Ovary (tissue), 9 donors: ENCODE data around the gene PTPN7. TPM values are rescaled to one million over a fixed set of nuclear protein-coding genes. Genes with fewer than 3 reads are reported as not detected.

ENCODE experiments used
- DNase-seq, 5 donors: peaks; one replicate each; pipeline ENCODE4 v3.0.0-alpha.2; 2019 to 2020
- H3K27ac ChIP-seq, 2 donors: fragments of 200-600 bp; one replicate each; pipeline versions ENCODE4 v1.5.1 to v1.8.0; 2019 to 2022
- H3K27me3 ChIP-seq: fragments of 200-600 bp; one replicate; pipeline ENCODE4 v1.8.0; 2022
- H3K36me3 ChIP-seq: fragments of 200-600 bp; sonication (generic); one replicate; pipeline ENCODE4 v1.5.1; 2019
- H3K4me1 ChIP-seq: one replicate; pipeline ENCODE4 v1.8.1; 2013; ENCODE audit warnings: mild to moderate bottlenecking, moderate library complexity; ENCODE audit not compliant: insufficient read depth
- H3K4me3 ChIP-seq: fragments of 200-600 bp; sonication (generic); one replicate; pipeline ENCODE4 v1.5.1; 2017
- H3K9me3 ChIP-seq, 2 donors: fragments of 200-600 bp in 1 of 2; sonication (generic) in 1 of 2; one replicate each; pipeline versions ENCODE4 v1.5.1 to v1.8.1; 2013 to 2019; ENCODE audit warnings: mild to moderate bottlenecking in 1 of 2, moderate library complexity in 1 of 2
- CTCF ChIP-seq, 3 donors: fragments of 450-650 bp in 2 of 3; fragments of 200-600 bp in 1 of 3; IDR thresholded peaks; one replicate each; pipeline versions ENCODE4 v1.5.1 to v1.8.0; 2016 to 2022; ENCODE audit warnings: antibody characterized with exemption in 3 of 3, mild to moderate bottlenecking in 1 of 3
- EP300 ChIP-seq: sonication (generic); formaldehyde crosslinking; IDR thresholded peaks from one replicate; pipeline ENCODE4 v1.6.1; 2017; ENCODE audit warnings: antibody characterized with exemption
- POLR2A ChIP-seq: fragments of 450-650 bp; IDR thresholded peaks from one replicate; pipeline ENCODE4 v1.6.1; 2017; ENCODE audit warnings: antibody characterized with exemption, mild to moderate bottlenecking, moderate library complexity
- WGBS, 3 donors: extraction: QIAGEN DNeasy Blood & Tissue Kit in 1 of 3; methylation state at CpG; one replicate each; pipeline versions ENCODE4 v1.1.5 to v1.1.7; 2013 to 2017; 5-methylcytosine and 5-hydroxymethylcytosine counted together
- intact Hi-C, 4 donors: fragments of 100-400 bp; cut with DNase I; formaldehyde crosslinking; loops; one replicate each; pipeline versions ENCODE4 v1.11.0 to v1.15.1; 2022 to 2023
- polyA plus RNA-seq, 2 donors: library from polyadenylated mRNA; stranded (reverse); fragments of 200-250 nt in 1 of 2; fragments of 350-450 nt in 1 of 2; fragmentation: Illumina TruSeq in 1 of 2; extraction: RNeasy Lipid Tissue Mini Kit (QIAGEN cat#74804) in 1 of 2; gene quantifications; one replicate each; pipeline ENCODE4 v1.2.3, GENCODE V29; 2013 to 2014
- total RNA-seq, 7 donors: library from RNA; depleted of rRNA in 2 of 7; stranded (reverse); fragments of >200 nt in 2 of 7; fragmentation: NEBNext Ultra II Directional in 3 of 7; extraction: Animal tissue kit (Norgen Biotek cat#: 25700) in 3 of 7; gene quantifications; one replicate each; pipeline versions ENCODE4 v1.1.0 to v1.2.4, GENCODE V29; 2016 to 2023
- donor health status: DM: no; HTN: no; CAD: no; lungs with moderate emphysema.
- donor health status: DM: no; HTN: no; CAD: no.
- donor health status: Bipolar disorder and iron deficiency.
- donor health status: DM: yes; HTN: yes; CAD: no.
- donor health status: DM: no; HTN: no; CAD: no.
- donor health status: DM: yes; HTN: yes; CAD: no.

Gene PTPN7
- total and polyA plus RNA-seq, 9 donors: 0.58 to 15.4 (median 1.7) TPM

- peaks cover 35% of the 10 kb centered on the region for H3K4me1 ChIP-seq
- peak; percentile 49 to 81 (median 71) for DNase-seq
- peak overlapping the region; percentile 11 to 47 for H3K27ac ChIP-seq
- no peaks in the 10 kb centered on the region for H3K36me3 ChIP-seq
- no peaks in the 10 kb centered on the region for H3K27me3 ChIP-seq
- TF ChIP-seq POLR2A: no peak
- TF ChIP-seq CTCF (IDR thresholded peaks at IDR 0.05): no peak
- TF ChIP-seq EP300: no peak
- intact Hi-C loops: no loop called here
- no peak overlapping the region for H3K4me3 ChIP-seq
- H3K9me3 ChIP-seq: no peaks in the 10 kb centered on the region
- 53 to 63% (median 57%) methylated on average over 10 of the region's 10 CpGs for WGBS, 3 donors
These were observed 1.4 kb downstream of the PTPN7 start for GRCh38 chr1:202158810-202159533.

- Histone ChIP-seq H3K4me1 (peaks cover 24% of the 10 kb centered on the region), H3K9me3 (no peaks in the 10 kb centered on the region), H3K27ac (no peak overlapping the region), H3K27me3 (no peaks in the 10 kb centered on the region), H3K4me3 (no peak overlapping the region), H3K36me3 (no peaks in the 10 kb centered on the region)
- intact Hi-C loops: no loop called here
- 94 to 97% (median 94%) methylated on average over 10 of the region's 10 CpGs for WGBS, 3 donors
- TF ChIP-seq CTCF (IDR thresholded peaks at IDR 0.05) (no peak), POLR2A (no peak), EP300 (no peak)
- no peak for DNase-seq
These were observed 2.5 kb downstream of the PTPN7 start for GRCh38 chr1:202157945-202158344.

- peaks cover 17% of the 10 kb centered on the region for H3K4me1 ChIP-seq
- TF ChIP-seq POLR2A (no peak), EP300 (no peak), CTCF (IDR thresholded peaks at IDR 0.05) (no peak)
- H3K27ac ChIP-seq: no peak overlapping the region
- no peaks in the 10 kb centered on the region for H3K9me3 ChIP-seq
- no peaks in the 10 kb centered on the region for H3K36me3 ChIP-seq
- H3K4me3 ChIP-seq: no peak overlapping the region
- no peak for DNase-seq
- intact Hi-C loops: no loop called here
- H3K27me3 ChIP-seq: no peaks in the 10 kb centered on the region
- 77 to 84% (median 82%) methylated on average over 8 of the region's 8 CpGs for WGBS, 3 donors
These were observed 3.8 kb downstream of the PTPN7 start for GRCh38 chr1:202156590-202156989.

GRCh38 chr1:202155478-202156021, 4.9 kb downstream of the PTPN7 start:
- Histone ChIP-seq H3K27me3 (no peaks in the 10 kb centered on the region), H3K27ac (no peak overlapping the region), H3K4me1 (peaks cover 14% of the 10 kb centered on the region), H3K36me3 (no peaks in the 10 kb centered on the region), H3K4me3 (no peak overlapping the region), H3K9me3 (no peaks in the 10 kb centered on the region)
- 39 to 46% (median 42%) methylated on average over 8 of the region's 8 CpGs for WGBS, 3 donors
- peak in 1 of 5 donors; percentile 61 for DNase-seq
- intact Hi-C loops: no loop called here
- TF ChIP-seq CTCF (IDR thresholded peaks at IDR 0.05): no peak
- no peak for TF ChIP-seq EP300
- no peak for TF ChIP-seq POLR2A
